HG03354 (cell line): ENCODE data around the gene VPS25.
"Not testable (repeated sequence)": the region's sequence is repeated elsewhere in the genome, so short reads cannot be mapped to it uniquely, and the experiment has no call there.

Experiments
- ATAC-seq: cut with Tn5 transposase; IDR thresholded peaks from one replicate; pipeline ENCODE4 v1.9.1; 2021; ENCODE audit warnings: mild to moderate bottlenecking; ENCODE audit not compliant: unreplicated experiment, poor library complexity, severe bottlenecking

Gene VPS25

DNA sequence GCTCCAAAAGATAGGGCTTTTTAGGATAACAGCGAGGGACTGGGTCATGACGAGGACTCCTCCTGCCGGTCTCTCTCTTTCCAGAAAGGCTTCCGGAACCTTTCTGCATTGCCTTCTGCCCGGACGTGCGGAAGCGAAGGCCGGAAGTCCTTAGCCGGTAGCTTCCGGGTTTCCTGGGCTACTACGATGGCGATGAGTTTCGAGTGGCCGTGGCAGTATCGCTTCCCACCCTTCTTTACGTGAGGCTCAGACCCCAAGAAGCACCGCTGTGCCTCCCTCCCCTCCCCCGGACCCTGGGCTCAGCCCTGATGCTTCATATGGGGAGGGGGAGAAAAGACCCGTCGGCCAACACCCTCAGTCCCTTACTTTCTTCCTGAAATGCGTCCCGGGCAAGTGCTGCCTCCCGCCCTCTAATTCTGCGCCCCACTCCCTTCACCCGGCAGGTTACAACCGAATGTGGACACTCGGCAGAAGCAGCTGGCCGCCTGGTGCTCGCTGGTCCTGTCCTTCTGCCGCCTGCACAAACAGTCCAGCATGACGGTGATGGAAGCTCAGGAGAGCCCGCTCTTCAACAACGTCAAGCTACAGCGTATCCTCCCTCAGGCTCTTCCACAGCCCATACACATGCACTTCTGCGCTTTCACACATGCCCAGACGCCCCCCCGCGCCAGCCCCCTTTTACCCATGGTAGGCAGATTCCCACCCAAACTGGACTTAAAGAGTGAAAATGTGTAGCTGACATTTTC is at the start of gene VPS25:
Gene VPS25 (plus strand): TSS at position 160 of the 746 bp plus-strand sequence. CDS start 27 bp downstream, at position 187.
- ATAC-seq = peak; percentile 76

DNA sequence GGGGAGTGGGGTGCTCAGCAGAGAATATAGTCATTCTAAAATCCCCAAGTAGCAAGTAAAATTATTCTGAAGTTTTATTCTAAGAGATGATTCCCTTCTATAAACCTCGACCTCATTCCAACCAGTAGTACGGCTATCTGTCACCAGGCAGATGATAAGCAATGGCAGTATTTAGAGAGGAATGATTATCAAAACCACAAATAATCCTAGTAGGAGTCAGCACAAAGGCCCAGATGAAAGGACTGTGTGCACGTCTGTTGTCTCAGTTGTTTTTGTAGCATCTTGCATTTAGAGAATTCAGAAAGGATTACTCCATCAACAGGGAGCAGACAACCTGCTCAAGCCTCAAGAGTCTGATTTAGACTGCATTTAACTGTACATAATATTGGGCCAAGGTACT is 49.6 kb upstream of the VPS25 start:
- no peak for ATAC-seq

DNA sequence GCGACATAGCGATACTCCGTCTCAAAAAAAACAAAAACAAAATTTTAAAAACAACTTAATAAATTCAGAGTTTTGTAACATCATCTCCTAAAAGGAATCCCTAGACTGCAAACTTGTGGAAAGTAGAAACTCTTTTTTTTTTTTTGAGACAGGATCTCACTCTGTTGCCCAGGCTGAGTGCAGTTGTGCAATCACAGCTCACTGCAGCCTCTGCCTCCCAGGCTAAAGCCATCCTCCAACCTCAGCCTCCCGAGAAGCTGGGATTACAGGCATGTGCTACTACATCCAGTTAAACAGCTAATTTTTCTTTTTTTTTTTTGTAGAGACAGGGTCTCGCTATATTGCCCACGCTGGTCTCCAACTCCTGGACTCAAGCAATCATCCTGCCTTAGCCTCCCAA is 48.1 kb upstream of the VPS25 start:
- ATAC-seq = no peak

DNA sequence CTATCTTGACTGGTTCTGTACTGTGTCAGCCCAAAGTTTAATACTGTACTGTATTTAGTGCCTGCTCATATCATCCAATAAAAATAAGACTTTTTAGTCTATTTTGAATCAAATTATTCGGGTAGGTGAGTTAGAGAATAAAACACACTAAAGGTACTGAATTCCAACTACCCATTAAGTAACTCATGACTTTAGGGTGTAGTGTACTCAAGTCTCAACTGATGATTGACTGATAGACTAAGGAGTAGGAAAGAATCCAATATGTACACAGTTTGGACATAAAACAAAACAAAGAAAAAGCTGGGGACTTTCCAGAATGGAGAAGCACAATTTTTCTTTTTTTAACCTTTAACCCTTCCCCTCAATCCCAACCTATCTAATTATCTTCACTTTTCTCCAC is 32.5 kb upstream of the VPS25 start:
- no peak for ATAC-seq

DNA sequence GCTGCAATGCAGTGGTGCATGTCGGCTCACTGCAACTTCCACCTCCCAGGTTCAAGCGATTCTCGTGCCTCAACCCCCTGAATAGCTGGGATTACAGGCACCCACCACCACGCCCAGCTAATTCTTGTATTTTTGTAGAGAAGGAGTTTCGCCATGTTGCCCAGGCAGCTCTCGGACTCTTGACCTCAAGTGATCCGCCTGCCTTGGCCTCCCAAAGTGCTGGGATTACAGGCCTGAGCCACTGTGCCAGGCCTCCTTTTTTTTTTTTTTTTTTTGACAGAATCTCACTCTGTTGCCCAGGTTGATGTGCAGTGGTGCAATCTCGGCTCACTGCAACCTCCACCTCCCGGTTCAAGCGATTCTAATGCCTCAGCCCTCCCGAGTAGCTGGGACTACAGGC is 30.3 kb upstream of the VPS25 start:
- ATAC-seq = not testable (repeated sequence)

DNA sequence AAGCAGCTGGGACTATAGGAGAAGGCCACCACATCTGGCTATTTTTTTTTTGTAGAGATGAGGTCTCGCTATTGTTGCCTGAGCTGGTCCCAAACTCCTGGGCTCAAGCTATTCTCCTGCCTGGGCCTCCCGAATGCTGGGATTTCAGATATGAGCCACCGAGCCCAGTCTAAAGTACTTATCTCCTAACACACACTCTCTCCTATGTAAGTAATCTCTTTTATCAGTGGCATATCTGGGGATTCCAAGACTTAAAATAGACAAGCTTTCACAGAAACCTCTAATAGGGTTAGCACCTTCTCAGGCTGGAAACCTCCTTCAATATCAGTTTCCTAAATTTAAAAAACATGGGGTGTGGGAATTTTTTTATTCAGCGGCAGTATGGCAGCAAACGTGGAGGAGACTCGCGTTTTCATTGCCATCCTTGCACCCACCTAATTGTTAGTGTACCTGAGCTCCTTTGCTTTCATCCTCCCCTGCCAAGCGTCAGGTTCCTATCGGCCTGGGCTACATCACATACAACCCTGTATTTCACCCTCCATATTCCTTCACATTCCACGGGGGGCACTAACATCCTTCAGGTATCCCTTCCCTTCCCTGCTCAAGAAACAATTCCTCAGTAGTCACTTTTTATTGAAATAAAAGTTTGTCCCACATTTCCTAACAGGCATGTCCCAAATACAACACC is 29.5 kb upstream of the VPS25 start:
- no peak for ATAC-seq

DNA sequence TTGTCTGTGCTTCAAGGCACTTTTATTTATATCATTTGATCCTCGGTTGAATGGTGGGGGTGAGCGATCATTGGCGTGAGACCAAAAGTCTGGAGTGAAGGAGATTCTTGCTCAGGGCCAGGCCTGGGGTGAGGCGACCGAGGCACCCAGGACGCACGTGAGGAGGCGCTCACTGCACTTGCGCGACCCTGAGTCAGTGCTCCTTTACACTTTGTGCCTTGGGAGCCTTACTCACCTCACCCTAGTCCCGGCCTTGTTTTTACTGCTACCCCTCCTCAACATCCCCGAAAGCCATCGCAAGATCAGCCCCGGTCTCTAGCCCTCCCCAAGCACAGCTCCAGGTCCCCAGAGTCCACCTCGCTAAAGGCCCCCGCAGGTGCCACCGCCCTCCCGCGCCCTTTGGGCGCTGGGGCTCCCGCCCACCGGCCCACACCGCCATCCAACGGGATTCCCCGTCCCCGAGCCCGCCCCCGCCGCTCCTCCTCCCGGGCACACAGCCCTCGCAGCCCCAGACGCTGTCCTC is 28.9 kb upstream of the VPS25 start:
- ATAC-seq = peak; percentile 55

DNA sequence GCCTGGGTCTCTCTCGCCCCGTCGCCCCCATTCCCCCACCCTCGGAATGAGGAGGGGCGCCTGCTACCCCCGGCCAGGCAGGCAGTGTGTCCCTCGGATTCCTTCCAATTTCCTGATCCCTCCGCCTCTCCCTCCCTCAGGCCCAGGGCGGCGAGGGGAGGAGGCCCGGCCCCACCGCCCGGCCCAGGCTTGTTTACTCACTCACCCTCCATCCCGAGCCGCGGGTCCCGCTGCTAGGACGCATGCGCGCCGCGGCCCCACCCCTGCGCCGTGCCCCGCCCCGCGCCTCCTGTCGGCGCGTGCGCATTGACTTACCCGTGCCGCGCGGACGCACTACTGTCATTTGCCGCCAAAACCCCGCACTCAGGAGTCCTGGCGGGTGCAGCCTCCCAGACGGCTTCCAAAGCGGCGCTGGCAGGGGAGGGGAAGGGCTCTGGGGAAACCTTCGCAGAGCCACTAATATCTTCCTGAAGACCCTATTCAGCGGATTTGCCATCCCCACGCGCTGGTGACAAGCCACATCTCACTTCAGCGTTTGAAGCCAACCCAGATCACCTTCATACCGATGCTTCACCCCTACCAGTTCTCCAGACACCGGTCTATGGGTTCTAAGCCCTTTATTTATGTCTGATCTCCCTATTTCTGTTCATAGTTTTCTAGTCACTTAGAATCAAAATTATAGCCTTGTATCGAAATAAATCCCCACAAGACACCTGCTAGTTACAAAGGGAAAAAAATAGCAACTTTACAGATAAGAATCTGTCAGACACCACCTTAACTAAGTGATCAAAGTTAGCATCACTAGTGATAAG is 28.2 kb upstream of the VPS25 start, which contains the start of gene EZH1:
Gene EZH1 (minus strand): TSS at position 235 of the 812 bp plus-strand sequence. CDS start 16,099 bp downstream, outside the sequence.
- peak; percentile 85 for ATAC-seq

DNA sequence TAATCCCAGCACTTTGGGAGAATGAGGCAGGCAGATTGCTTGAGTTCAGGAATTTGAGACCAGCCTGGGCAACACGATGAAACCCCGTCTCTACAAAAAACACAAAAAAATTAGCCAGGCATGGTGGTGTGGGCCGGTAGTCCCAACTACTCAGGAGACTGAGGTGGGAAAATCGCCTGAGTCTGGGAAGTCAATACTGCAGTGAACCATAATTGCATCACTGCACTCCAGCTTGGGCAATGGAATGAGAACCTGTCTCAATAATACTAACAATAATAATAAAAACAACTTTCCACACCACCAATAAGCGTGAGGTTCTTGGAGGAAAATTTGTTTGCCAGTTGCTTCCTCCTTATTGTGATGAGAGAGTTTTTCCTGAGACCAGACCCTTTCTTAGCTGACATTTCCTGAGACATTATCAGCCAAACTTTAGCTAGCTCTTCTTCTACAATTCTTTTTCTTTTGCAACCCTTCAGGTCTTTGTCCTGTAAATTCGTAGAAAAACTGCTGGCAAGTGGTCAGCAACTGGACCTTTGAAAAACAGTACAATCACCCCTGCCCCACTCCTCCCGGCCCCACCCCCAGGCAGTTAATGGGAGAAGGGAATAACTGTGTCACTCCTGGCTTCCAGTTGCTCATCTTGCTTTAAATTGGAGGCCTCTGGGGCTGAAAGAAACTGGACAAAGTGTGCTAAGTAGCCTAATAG is 24.9 kb upstream of the VPS25 start:
- no peak for ATAC-seq

DNA sequence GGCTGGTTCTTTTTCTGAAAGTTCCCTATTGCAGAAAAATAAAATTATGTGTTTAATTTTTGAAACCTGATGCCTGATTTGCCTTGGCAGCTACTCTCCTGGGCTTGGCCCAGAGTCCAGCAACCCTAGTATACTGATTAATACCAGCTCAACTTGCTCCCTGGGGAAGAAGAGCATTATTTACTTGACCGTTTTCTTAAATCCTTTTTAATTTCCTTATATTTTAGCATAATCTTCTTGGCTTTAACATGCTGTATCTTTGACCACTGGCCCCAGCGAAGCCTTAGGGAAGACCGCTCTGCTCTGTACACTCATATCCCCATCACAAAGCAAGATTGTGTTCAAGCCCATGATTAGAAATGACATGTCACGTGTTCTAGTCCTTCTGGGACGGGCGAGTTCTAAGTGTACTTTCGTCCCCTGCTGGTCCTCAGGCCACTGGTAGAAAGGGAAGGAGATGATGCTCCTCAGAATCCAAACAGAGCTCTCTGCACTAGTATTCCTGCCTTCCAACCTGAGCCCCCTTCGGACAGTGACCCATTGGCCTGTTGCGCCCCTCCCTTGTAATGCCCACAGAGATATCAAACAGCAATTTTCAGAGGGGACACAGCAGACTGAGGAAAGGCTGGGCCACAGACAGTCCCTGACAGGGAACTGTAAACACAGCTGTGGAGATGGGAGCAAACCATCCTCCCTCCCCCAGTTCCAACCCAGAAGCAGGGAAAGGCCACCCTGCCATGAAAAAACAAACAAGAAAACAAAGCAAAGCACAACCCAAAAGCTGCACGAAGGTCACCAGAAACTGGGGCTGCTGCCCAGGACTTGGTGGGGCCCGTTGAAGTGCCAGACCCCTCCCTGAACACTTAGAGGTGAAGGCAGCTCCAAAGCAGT is 24.1 kb upstream of the VPS25 start:
- no peak for ATAC-seq

DNA sequence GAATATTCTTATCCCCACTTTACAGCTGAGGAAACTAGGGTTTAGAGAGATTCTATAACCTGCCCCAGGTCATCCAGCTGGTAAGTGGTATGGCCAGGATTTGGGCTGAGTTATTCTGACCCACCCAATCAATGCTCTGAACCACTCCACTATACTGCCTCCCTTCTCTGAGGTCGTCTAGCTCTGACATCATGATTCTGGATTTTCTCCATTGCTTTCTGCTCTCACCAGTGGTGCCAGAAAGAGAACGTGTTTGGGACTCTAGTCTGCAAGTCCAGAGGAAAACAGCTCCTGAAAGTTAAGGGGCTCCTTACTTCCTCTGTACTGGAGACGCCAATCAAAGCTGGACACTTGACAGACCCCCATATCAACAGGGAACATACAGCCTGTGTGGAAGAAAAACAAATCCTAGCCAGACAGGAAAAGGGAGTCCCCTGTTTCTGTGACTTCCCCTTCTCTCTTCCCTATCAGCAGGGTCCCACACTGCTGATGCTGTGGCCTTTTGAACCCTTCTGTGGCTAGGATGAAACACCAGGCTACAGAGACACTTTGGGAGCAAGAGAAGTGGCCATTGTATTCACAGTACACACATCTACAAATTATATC is 22.4 kb upstream of the VPS25 start:
- no peak for ATAC-seq

DNA sequence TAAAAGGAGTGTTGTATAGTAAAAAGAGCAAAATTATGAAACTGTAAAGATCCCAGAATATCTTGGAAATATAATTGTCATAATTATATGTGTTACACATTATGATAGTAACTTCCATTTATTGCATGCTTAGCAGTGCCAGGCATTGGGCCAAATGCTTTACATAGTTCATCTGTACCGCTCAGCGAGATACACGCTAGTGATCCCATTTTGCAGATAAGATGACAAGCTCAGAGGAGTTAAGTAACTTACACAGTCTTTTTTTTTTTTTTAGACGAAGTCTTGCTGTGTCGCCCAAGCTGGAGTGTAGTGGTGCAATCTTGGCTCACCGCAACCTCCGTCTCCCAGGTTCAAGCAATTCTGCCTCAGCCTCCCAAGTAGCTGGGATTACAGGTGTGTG is 21.6 kb upstream of the VPS25 start:
- no peak for ATAC-seq

DNA sequence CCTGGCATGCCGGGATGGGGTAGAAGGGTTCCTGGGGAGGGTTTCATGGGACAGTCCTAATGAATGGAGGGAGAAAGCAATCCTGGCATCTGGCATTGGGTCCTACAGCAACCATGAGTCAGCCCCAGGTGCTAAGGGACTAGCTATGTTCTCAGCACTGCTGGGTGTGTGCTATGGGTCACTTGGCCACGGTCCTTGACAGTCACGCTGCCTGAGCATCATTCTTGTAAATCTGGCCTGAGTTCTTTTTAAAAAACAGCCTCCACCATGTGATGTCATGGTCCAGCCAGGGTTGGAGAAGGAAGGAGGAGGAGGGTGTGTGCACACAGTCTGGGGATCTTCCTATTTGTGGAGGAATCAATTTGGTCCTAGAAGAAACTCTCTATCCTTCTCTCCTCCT is 18.5 kb upstream of the VPS25 start:
- ATAC-seq = no peak

DNA sequence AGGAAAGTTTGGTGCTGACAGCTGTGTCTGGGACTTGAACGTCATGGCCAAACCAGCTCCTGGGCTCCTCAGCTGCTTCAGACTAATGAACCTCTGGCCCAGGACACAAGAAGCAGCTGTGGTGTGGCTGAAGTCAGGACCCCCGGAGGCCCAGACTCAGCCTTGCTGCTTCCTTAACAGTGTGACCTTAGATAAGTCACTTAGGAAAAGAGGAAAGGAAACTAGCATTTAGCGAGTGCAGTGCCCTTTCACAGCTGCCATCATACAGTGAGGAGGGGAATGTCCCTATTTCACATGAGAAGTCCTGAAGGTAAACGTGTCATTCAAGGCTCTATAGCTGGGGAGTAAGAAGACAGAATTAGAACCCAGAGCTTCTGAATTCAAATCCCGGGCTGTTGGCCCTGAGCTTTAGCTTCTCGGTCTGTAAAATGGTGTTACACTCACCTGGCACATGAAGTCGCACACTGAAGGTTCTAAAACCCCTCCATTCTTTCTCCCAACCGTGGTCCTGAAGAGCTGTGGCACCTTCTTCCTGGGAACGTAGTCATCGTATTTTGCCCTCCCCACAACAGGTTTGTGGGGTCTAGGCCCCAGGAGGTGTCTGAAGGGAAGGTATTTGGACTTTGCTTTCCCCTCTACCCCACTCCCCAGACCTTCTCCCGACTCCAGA is 13.1 kb upstream of the VPS25 start:
- ATAC-seq = no peak

DNA sequence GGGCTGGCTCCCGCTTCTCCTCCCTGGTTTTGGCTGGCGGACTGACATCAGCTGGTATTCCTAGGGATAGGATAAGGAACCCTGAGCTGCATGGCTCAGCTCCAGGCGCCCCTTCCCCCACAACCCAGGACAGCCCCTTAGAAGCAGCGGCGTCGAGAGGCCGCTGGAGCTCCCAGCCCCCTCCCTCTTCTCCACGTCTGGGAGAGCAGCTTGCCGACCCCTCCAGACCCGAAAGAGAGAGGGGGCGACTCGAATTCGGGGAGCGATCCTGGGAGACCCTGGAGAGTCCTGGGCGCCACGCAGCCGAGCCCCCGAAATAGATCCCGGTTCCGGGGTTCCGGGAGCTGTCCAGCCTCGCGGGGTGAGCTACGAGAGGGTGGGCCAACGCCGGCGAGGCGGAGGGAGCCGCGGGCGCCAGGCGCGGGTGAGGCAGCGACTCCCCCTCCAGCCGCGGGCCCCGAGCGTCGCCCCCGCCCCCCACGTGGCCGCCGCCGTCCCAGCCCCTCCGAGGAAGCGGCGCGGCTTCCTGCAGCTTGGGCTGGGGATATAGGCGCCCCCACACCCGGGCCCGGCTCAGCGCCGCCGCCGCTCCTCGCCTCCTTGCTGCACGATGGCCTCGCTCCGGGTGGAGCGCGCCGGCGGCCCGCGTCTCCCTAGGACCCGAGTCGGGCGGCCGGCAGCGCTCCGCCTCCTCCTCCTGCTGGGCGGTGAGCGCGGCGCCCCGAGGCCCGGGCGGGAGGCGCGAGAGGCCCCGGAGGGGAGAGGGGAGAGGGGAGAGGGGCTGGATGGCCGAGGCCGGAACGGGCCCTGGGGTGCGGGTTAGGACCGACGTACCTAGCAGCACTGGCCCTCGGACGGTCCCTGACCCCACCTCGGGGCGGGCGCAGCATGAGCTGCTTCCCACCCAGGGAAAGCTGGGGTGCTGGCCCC is 12.3 kb upstream of the VPS25 start, which contains the start of gene RAMP2:
Gene RAMP2 (plus strand): TSS at position 576 of the 930 bp plus-strand sequence. CDS start 35 bp downstream, at position 611.
- no peak for ATAC-seq

DNA sequence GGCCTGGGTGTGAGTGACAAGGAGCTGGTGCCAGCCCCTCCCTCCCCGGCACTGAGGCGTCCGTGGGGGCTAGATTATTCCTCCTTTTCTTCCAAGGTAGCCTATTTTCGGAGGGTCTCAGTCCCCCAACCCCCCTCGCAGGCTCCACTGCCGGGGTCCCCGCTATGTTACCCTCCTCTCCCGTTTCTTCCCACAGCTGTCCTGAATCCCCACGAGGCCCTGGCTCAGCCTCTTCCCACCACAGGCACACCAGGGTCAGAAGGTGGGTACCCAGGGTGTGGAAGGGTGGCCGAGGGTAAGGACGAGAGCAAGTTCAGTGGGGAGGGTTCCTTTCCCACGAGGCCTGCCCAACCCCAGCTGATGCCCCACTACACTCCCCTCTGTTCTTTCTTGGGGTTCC is 11.6 kb upstream of the VPS25 start:
- no peak for ATAC-seq

DNA sequence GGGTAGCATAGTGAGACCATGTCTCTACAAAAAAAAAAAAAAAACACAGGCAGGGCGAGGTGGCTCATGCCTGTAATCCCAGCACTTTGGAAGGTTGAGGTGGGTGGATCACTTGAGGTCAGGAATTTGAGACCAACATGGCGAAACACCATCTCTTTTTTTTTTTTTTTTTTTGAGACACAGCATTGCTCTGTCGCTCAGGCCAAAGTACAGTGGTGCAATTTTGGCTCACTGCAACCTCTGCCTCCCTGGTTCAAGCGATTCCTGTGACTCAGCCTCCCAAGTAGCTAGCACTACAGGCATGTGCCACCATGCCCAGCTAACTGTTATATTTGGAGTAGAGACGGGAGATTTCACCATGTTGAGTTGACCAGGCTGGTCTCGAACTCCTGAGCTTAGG is 7.1 kb upstream of the VPS25 start:
- ATAC-seq = no peak
